Keratinocyte (primary cell): ENCODE results near the gene GPN3.
"Not testable (repeated sequence)": the region's sequence is repeated elsewhere in the genome, so short reads cannot be mapped to it uniquely, and the experiment has no call there.

ENCODE experiments used
- CTCF ChIP-seq, 3 experiments: IDR thresholded peaks in 1 of 3; conservative IDR thresholded peaks in 1 of 3; optimal IDR thresholded peaks in 1 of 3; 2 replicates in 2 of 3; 3 replicates in 1 of 3; pipeline versions ENCODE3 to v1.5.1; 2011; ENCODE audit warnings: low read length in 3 of 3, mild to moderate bottlenecking in 3 of 3, moderate library complexity in 2 of 3, control low read depth in 1 of 3, inconsistent platforms in 1 of 3; ENCODE audit not compliant: insufficient read depth in 2 of 3; ENCODE audit errors: extremely low read depth in 1 of 3
- EZH2 ChIP-seq: IDR thresholded peaks from one replicate; pipeline ENCODE4 v1.6.1; 2012; ENCODE audit warnings: inconsistent platforms, mild to moderate bottlenecking, low read length, moderate library complexity

GRCh38 chr12:110465765-110466164, 2.3 kb downstream of the GPN3 start:
- not testable (repeated sequence) for TF ChIP-seq EZH2; CTCF (optimal IDR thresholded peaks at IDR 0.05 in 1 of 3, IDR thresholded peaks at IDR 0.05 in 1 of 3, conservative IDR thresholded peaks at IDR 0.05 in 1 of 3; ENCODE audit: extremely low read depth in 1 of 3, insufficient read depth in 2 of 3, low read length in 3 of 3)
